Hepatic stellate cell (primary cell): Measurements from ENCODE around the gene SRPX2.

Experiments used
- DNase-seq: peaks from one replicate; pipeline ENCODE4 v3.0.0; 2011; ENCODE audit warnings: low spot score

SRPX2 gene

DNA sequence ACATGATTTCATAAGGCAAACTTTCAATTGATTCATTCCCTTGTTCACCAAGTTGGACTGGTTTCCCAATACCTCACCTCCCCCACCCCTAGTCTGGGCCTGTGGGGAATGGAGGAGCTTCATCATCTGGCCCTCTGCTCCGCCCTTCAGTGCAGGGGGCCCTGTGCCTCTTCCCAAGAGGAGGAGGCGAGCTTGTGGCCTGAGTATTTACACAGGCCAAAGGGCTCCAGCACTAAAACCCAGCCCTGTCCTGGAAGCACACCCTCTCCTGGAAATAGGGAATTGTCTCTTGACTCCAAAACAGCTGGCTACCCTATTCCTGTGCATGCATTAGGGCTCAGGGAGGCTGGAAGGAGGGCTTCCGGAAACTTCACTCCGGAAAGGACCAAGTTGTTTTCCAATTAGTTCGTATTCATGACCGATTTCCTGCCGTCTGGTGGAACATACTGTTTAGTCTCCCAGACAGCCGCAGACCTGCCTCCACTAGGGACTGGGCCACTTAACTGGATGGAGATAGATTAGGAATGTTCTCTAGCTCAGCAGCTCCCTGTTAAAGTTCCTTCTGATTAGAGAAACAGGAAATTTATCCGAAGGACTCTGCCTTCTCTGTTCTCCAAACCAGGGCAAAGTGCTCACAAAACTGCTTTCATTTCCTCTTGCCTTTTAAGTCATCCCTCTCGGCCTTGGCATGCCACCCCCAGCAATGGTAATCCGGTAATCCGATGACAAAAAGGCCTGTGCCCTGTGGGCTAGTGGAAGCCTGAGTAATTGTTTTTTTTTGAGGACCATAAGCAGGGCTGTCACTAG, 5.8 kb downstream of the SRPX2 start:
- peak; percentile 37 for DNase-seq

DNA sequence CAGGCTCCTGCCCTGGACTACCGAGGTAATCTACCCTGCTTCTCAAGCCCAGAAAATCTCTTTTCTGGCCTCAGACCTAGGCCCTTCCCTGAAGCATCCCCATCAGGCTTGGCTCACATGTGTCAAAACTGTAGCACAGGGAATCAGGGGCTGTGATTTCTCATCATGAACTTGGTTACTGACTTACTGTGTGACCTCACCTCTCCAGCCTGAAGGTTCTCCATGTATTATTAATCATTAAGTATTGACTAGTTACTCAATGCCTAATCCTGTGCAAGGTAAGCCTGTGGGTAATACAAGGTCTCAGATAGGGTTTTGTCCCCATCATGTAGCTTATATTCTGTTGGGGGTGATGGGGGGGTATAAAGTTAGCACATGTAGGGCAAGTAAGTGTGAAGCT, 6.8 kb downstream of the SRPX2 start:
- DNase-seq = no peak

DNA sequence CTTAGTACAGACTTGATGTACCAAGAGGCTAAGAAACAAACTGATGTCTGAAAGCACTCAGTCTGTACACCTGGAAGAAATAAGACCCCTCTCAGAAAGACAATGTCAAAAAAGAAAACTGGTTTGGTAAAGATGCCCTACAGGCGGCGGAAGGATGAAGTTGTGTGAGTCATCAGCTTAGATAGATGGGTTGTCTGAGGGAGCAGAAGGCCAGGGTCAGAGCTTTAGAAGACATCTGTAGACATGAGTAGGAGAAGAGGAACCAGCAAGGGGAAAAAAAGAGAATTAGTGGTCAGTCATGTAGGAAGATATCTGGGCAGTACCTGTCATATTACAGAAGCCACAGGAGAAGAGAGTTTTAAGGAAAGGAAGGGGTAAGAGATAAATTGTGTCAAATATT, 8.3 kb downstream of the SRPX2 start:
- no peak for DNase-seq

DNA sequence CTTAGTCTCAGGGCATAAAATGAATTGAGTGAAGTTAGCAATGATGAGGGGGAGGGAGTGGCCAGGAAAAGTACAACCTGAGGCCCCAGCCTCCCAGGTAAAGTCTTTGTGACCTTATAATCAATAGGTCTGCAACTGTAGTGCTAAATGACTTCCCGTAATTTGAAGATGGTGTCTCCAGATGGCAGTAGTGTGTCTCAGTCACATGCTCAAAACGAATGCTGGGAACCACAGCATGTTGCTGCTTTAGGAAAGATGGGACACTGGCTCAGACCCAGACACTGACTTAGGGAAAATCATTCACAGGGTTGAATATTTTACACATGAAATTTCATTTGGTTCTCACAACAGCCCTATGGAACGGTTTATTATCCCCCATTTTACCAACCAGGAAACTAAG, 10.3 kb downstream of the SRPX2 start:
- DNase-seq = no peak

DNA sequence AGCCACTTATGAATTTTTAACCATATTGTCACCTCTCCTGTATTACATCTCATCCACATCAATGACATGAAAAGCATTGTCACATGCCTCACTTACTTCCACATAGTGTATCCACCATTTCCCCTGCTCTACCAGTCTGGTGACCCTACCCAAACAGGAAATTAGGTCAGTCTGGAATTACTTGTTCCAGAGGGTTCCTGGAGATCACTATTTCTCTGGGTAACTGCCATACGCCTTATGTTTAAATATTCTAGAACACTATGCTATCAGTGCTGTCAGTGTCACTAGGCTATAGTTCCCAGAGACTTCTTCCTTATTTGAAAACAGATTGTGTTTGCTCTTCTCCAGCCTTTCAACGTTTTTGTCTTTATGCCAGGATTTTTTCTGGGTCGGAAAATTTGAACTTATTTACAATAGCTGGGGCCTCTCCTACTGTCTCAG, 15.0 kb downstream of the SRPX2 start:
- DNase-seq = no peak

DNA sequence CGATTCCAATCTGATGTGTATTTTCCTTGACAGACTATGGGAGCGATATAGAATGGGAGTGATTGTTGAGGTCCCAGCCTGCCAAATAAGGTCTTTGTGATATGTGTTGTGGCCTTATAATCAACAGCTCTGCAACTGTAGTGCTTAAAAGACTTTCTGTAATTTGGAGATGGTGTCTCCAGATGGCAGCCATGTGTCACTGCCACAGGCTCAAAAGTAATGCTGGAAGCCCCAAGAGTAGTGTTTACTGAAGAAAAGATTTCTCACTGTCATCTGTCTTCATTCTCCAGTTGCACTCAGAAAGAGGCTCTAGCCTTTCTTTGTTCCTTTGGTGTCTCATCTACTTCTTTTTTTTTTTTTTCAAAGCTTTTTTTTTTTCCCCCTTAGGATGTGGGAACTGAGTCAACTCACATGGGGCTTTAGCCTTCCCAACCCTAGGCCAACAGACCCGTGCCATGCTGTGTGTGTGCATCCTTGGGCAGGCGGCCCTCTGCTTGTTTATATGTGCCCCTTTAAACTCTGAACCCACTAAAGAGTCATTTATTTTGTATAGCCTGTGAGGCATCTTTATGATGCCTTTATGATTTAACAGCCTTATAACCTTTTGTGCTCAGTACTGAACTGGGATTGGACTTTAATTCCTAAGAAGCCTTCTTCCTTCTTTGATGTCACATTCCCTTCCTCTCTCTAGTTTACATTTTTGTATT, 15.6 kb downstream of the SRPX2 start:
- no peak for DNase-seq

DNA sequence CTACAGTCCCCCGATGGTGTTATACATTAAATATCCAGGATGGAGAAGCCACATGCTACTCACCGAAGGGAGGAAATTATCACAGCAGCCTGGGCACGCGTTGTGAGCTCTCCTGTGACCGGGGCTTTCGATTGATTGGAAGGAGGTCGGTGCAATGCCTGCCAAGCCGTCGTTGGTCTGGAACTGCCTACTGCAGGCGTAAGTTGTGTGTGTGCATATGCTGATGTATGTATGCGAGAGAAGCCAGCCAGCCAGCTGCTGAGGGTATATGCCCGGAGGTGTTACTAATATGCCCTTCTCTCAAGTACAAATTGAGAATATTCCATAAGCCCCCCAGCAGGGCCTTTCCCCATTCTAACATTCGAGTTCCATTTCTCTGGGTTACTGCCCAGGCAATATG, 18.2 kb downstream of the SRPX2 start:
- DNase-seq = no peak

DNA sequence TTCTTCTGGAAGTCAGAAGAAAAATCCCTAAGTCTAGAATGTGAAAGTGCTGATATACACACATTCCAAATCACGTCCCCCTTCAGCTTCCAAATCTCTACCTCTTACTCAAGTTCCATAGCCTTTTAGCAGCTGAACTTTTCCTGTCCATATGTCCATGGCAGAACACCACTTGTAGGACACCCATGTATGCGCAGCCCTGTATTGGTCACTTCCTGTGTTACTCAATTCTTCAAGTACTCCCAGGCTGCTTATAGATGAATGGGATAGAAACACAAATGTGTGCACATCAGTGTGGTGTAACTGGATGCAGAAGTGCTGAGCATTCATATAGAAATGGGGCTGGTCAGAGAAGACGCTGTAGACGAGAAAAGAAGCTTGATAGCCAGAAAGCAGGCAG, 18.8 kb downstream of the SRPX2 start:
- DNase-seq = no peak

DNA sequence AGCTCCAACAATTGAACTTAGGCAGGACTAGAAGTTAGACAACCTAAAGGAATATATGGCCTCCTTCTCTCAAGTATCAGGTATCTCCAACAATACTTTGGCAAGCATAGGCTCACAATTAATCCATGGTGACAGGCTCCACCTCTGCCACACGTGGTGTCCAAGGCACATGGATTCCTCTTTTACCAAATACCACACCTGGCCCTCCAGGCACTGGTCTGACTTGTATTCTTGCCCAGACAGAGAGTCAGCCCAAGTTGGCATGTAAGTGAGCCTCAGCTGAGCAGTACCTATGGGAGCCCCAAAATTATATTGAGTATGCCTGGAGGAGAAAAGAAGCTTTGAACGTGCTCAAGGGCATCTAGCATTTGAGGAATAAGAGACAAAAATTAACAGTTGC, 19.6 kb downstream of the SRPX2 start:
- no peak for DNase-seq

DNA sequence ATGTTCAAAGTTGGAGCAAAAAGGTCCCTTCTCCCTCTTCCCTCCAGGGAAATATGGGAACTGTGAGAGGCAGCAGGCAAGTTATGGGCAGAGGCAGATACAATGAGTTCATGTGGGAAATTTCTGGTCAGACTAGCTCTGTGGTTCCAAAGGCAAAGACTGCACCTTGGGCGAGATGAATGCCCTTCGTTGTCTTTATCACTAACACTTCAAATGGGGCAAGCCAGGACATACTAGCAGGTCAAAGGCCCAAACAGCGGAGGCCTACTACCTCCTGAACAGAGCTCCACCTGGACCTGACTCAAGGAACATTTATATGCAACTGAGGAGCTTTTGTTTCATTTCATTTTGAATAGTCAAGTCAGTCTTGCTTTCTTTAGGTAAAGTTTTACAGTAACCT, 29.0 kb downstream of the SRPX2 start:
- no peak for DNase-seq

DNA sequence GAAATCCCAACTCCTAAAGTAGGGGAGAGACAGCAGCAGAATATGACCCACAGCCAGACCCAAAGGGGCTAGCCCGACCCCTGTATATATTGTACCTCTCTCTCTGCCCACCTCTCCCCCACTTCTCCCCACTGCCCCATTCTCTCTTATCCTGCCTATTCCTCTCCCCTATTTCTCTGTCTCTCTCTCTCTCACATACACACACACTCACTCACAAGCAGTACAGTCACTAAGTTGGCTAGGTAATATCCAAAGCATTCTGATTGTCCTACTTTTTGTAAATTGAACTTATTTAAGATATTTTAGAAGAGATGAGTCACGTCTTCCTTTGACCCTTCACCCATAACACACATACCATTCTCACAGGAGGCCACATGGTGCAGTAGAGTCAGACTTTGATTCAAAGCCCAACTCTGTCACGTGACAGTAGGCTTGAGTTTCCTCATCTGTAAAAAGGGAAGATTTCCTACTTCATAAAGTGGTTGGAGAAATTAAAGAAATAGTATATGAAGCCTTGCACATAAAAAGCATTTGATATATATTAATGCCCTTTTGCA, 29.5 kb downstream of the SRPX2 start:
- DNase-seq = peak; percentile 18

DNA sequence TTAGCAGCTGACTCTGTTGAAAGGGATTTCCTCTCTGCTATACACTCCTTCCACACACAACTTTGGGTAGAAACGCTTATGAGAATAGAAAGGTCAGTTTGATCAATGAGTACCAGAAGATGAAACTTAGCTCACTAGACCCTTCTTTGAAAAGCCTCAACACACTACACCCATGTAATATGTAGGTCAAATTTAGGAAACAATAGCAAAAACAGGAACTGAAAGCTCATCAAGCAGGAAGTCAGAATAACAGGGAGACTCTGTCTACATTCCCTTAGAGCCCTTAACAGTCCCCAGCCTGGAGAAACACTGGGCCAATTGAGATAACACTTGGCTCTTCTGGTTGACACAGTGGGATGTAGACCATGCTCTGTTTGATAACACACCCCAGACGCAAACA, 30.7 kb downstream of the SRPX2 start:
- DNase-seq = no peak

DNA sequence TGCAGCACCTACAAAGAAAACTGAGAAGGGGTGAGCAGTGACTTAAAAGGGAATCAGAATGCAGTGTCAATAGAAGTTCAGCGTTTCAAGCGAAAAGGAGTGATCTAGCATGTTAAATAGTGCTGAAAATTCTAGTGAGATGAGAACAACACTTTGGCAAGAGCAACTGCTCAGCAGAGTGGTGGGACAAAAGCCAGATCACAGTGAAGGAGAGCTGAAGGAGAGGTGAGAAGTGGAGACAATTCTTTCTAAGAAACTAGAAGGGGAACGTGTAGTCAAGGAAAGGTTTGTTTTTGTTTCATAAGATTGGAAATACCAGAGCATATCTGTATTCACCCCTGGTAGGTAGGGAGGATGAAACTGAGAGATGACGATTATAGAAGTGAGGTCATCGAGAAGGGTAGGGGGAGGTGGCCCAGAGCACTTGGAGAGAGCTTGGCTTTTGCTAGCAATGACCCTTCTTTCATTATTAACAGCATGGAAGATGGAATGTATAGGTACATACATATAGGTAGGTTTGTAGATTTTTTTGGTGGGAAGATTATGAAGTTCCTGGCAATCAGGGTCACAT, 33.7 kb downstream of the SRPX2 start:
- DNase-seq = no peak

DNA sequence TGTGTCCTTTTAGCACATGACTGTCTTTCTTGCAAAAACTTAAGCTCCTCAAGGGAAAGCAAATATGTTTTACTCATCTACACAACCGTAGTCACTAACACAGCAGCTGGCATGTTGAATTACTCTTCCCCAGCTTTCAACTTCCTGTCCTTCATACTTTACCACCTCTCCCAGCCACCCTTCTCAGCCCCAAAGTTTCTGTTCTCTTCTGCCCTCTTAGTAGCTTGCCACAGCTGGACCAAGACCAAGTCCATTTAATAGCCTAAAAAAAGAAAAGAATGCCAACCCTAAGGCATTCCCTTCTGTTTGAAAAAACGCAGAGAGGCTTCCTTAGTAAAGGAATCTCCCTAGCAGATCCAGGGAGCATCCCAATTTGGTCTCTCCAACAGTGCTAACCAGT, 36.8 kb downstream of the SRPX2 start:
- DNase-seq = no peak

DNA sequence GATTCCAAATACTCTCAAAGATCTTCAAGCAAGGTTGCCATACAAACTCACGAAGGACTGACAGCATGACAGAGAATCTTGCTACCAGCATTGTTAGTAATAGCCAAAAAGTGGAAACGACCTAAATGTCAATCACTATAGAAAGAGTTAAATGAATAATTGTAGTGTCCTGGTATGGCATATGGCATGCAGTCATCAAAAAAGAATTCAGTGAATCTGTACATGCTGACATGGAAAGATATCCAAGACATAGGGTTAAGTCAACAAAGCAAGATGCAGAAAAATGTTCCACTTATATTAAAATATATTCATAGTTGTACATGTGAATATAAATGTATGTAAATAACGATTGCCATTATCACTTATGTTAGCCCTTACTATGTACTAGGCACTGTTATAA, 37.6 kb downstream of the SRPX2 start:
- DNase-seq = no peak

DNA sequence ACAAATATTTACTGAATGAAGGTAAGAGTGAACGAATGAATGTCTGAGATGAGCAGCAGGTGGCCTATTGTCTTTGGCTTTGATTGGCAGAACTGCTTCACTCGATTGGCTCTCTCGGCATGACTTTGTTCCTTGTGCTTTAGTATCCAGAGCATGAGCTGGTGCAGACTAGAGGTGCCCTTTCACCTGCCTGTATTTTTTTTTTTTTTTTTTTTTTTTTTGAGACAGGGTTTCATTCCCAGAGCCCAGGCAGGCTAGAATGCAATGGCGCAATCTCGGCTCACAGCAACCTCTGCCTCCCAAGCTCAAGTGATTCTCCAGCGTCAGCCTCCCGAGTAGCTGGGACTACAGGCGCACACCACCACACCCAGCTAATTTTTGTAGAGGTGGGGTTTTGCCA, 38.9 kb downstream of the SRPX2 start:
- DNase-seq = no peak

DNA sequence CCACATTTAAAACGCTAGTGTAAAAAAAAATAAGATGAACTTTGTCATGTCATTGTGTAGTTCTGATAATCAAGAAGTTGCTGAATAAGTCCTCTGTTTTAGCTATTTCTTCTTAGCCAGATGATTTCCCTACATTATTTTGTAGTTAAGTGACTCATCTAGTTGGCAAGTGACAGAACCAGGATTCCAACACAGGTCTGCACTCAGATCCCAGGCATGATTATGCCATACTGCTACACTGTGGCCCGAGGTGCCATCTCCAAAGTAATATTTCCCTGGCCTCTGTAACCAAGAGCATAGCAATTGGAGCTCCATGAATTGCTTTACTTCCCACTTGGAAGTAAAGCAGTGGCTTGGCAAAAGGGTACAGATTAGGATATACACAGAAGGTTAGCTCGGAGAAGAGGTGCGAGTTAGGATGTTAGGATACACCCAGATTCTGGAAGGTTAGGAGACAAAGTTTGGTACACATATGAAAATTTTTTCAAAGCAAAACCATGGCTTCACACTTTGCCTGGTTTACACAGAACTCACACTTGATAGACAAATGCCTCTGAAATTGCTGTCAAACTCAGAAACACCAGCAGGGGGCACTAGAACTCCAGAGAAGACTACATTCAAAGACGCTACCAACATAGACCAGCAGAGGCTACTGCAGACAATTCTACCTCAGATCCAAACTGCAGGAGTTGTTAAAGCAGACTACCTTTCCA, 41.4 kb downstream of the SRPX2 start:
- peak; percentile 57 for DNase-seq

DNA sequence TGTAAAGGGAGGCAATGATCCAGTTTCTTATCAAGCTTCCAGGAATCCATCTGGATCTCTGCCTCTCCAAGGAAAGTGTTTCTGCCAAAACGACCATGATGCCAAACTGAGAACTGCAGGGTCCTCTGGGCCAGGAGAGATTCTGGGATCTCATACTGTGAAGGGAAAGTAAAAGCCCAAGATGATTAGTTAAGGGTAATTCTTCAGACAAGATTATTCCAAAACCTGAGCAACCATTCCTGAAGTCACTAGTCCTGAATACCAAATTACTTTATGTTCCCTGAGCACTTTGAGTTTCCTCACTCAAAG, 42.0 kb downstream of the SRPX2 start:
- no peak for DNase-seq

DNA sequence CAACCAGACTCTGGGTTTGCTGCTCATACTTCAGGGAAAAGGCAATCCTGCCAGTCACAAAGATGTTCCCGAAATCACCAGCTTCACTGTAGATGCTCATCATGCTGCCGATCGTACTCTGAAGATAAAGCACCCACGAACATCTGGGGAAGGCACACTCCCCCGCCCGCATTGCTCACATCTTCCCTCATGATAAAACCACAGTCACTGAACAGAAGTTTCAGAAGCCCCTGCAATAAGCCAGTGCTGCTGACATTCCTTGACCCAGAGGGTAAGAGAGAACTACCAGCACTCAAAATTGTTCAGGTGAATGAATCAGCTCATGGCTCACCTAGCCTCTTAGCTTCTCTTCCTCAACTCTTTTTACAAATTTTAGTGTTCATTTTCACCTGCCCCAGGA, 43.1 kb downstream of the SRPX2 start:
- no peak for DNase-seq

DNA sequence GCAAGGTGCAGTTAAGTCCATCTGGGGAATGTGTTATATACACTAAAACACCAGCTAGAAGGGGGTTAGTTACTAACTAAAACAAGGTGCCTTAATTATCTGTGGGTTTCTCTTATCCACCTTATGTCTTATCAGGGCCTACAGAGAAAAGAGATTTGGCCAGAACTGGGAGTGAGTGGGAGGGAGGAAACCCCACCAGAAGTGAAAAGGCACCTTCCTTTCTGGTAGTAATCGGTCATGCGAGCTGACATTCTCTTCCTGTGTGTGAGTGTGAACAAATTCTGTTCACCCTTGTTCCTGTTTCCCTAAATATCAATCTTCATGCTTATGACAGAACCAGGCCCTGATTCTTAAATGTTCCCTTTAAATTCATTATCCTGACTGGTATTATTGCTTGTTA, 43.5 kb downstream of the SRPX2 start:
- DNase-seq = no peak

DNA sequence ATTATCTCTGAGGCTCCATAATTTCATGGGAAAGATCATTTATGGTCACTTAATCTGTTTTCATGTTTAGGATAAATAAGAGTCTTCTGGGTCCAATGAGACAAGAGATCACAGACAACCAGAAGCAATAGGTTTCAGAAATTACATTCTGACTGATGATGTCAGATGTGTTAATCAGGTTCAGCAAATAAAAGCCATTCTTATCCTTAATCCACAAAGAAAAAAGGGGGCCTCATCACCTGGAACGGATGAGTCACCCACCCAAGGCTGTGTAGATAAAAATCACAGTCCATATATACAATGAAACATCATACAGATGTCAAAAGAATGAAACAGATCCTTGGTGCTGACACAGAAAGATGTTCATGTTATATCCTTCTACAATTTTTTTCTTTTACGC, 51.3 kb downstream of the SRPX2 start:
- DNase-seq = no peak

DNA sequence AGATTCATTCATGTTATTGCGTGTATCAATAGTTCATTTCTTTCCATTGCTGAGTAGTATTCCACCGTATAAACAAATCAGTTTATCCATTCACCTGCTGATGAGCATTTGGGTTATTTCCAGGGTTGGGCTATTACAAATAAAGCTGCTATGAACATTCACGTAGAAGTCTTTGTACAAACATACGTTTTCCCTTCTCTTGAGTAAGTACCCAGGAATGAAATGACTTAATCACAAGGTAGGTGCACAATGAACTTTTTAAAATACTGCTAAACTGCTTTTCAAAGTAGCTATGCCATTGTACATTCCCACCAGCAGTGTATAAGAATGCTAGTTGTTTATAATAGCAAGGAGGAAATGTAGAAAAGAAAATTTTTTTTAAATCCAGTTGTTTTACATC, 52.0 kb downstream of the SRPX2 start:
- no peak for DNase-seq
